ENCODE data around the gene TPRA1. TPM values are rescaled to one million over a fixed set of nuclear protein-coding genes. Genes with fewer than 3 reads are reported as not detected.

Gene TPRA1
- total and polyA plus RNA-seq, 7 donors, result 20.7 to 26.7 (median 24.2) TPM

Other genes starting within 250 kb of the TPRA1 start
- 1 to 10 TPM; 4.5 to 6.0 (median 5.3) TPM for gene MCM2, start 7.7 kb upstream of the TPRA1 start, total RNA-seq
- 1 to 10 TPM; 2.4 to 5.2 (median 4.0) TPM for gene MCM2, start 7.7 kb upstream of the TPRA1 start, polyA plus RNA-seq
- 1 to 10 TPM; 1.4 to 2.6 (median 1.8) TPM for gene PODXL2, start 38.5 kb upstream of the TPRA1 start, total RNA-seq
- gene PODXL2, start 38.5 kb upstream of the TPRA1 start, polyA plus RNA-seq, result 1 to 10 TPM; 1.4 to 3.0 (median 2.5) TPM
- 10 to 100 TPM; 22.8 to 34.5 (median 27.6) TPM for gene ABTB1, start 82.2 kb upstream of the TPRA1 start, total RNA-seq
- gene ABTB1, start 82.2 kb upstream of the TPRA1 start, polyA plus RNA-seq, result 10 to 100 TPM; 29.1 to 30.3 (median 30.1) TPM
- 10 to 100 TPM; 53.7 to 85.6 (median 63.2) TPM for gene MGLL, start 231.8 kb upstream of the TPRA1 start, total RNA-seq
- gene MGLL, start 231.8 kb upstream of the TPRA1 start, polyA plus RNA-seq, result 10 to 100 TPM; 32.8 to 64.9 (median 47.5) TPM

All from psoas muscle (tissue), 7 donors.